AG09319 (cell line): ENCODE results near the gene PDZD4.

Source experiments
- DNase-seq: peaks from one replicate; pipeline ENCODE4 v3.0.0-alpha.2; 2010; ENCODE audit warnings: low read depth; ENCODE audit errors: extremely low read depth
- TF ChIP-seq, protein P1 (sequence below): IDR thresholded peaks from 2 replicates; pipeline ENCODE4 v1.5.1; 2011; ENCODE audit warnings: low read depth, mild to moderate bottlenecking, inconsistent platforms, low read length, moderate library complexity

The PDZD4 gene

DNA sequence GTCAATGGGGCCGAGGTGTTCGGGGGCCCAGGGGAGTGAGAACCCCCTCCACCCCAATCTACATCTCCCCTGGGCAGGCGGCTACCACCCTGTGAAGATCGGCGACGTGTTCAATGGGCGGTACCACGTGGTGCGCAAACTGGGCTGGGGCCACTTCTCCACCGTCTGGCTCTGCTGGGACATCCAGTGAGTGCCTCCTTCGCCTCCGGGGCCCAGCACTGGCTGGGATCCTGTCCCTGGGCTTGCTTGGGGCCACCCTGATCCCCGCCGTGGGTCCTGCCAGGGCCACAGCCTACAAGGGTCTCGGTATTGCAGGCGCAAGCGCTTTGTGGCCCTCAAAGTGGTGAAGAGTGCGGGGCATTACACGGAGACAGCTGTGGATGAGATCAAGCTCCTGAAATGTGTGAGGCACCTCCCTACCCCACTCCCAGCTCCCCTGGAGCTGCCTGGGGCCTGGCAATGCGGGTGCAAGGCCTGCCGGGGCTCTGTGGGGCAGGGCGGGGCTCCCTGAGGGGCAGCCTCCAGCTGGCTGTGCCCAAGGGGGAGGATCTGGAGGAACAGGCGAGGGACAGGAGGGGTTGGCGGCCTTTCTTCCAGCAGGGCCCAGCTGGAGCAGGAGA is 48.8 kb downstream of the PDZD4 start:
- TF ChIP-seq, protein P1, sequence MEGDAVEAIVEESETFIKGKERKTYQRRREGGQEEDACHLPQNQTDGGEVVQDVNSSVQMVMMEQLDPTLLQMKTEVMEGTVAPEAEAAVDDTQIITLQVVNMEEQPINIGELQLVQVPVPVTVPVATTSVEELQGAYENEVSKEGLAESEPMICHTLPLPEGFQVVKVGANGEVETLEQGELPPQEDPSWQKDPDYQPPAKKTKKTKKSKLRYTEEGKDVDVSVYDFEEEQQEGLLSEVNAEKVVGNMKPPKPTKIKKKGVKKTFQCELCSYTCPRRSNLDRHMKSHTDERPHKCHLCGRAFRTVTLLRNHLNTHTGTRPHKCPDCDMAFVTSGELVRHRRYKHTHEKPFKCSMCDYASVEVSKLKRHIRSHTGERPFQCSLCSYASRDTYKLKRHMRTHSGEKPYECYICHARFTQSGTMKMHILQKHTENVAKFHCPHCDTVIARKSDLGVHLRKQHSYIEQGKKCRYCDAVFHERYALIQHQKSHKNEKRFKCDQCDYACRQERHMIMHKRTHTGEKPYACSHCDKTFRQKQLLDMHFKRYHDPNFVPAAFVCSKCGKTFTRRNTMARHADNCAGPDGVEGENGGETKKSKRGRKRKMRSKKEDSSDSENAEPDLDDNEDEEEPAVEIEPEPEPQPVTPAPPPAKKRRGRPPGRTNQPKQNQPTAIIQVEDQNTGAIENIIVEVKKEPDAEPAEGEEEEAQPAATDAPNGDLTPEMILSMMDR: no peak
- no peak for DNase-seq

DNA sequence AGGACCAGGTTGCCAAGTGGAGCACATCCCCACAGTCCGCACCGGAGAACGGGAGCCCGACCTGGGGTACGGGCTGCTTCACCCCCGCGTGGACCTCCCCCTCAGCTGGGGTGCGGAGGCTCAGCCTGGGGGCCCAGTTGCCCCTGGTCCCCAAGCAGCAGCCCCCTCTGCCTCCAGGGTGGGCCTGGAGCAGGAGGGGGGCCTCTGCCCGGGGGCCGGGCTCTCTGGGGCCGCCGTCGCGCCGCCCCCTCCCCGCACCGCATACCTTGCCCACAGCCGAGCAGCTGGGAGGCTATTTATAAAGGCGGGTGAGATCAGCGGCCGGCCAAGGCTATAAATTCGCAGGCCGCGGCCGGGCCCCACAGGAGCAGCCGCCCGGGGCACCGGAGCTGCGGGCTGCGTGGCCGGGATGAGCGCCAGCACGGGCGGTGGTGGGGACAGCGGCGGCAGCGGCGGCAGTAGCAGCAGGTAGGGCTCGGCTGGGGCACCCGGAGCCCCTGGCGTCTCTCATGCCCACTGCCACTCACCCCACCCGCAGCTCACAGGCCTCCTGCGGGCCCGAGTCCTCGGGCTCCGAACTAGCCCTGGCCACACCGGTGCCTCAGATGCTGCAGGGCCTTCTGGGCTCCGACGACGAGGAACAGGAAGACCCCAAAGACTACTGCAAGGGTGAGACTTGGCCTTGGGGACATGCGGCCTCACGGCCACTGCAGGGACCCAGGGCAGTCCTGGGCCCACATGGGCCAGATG is 49.5 kb downstream of the PDZD4 start, which contains the start of gene SRPK3:
TSS of gene SRPK3 (plus strand) at position 364 of the 750 bp plus-strand sequence. CDS start at position 410, 46 bp downstream.
- no peak for DNase-seq
- TF ChIP-seq, protein P1: no peak

DNA sequence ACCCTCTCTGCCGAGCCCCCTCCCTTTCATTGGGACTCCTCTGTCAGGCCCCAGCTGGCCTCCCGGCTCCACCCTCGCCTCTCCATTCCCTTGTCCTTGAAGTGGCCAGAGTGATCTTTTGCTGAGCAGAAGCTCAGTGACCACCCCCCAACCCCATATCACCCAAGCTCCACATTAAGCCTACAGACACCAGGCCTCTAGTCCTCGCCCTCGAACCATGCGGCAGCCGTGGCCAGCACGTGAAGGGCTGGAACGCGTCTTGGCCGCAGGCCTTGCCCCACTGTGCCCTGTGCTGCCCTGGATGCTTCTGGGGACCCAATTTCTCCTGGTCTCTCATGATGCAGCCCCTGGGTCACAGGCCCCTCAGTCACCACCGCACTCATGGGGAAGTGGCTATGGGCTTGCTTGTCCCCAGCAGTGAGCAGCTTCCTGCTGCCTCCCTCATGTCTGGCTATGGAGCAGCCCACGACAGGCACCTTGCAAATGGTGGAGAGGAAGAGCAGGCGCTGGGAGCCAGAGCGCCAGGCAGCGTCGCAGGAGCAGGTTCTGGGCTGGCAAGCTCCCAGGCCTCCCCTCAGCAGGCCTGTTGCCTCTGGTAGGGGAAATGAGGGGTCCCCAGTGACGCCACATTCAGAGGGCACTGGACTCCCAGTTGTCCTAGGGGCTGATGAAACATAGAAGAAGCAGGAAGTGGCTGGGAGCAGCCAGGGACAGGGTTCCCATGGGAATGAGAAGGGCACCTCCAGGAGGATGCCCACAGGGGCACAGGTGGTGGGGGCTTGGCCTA is 50.3 kb downstream of the PDZD4 start:
- no peak for DNase-seq
- TF ChIP-seq, protein P1: no peak

DNA sequence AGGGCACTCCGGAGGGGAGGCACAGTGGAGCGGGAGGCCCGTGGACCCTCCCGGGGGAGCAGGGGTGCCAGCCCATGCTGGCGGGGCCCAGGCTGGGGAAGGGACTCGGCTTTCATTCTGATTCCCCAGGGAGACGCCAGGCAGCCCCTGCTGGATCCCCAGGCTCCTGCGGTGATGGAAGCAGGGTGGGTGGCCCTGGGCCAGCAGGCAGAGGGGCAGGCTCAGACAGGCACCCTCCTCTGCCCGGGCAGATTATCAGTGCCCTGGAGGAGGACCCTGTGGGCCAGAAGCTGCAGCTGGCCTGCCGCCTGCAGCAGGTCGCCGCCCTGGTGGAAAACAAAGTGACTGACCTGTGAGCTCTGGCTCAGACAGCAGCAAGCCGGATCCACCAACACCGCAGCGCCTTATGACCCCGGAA is 51.7 kb downstream of the PDZD4 start:
- DNase-seq: no peak

DNA sequence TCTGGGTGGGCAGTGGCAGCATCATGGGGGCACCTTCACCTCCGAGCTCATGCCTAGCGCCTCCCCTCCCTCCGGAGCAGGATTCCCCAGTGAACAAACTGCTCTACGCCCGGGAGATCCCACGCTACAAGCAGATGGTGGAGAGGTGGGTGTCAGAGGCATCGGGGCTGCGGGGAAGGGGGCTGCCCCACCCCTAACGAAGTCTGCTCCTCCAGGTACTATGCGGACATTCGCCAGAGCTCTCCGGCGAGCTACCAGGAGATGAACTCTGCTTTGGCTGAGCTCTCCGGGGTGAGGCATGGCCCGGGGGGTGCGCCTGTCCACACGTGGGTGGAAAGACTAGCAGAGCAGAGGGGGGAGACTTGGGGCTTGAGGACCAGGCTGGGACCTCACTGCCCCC is 52.2 kb downstream of the PDZD4 start:
- DNase-seq: no peak
- TF ChIP-seq, protein P1: no peak

More for the DNA sequence above, 51.7 kb downstream of the PDZD4 start:
- TF ChIP-seq, protein P1: no peak

DNA sequence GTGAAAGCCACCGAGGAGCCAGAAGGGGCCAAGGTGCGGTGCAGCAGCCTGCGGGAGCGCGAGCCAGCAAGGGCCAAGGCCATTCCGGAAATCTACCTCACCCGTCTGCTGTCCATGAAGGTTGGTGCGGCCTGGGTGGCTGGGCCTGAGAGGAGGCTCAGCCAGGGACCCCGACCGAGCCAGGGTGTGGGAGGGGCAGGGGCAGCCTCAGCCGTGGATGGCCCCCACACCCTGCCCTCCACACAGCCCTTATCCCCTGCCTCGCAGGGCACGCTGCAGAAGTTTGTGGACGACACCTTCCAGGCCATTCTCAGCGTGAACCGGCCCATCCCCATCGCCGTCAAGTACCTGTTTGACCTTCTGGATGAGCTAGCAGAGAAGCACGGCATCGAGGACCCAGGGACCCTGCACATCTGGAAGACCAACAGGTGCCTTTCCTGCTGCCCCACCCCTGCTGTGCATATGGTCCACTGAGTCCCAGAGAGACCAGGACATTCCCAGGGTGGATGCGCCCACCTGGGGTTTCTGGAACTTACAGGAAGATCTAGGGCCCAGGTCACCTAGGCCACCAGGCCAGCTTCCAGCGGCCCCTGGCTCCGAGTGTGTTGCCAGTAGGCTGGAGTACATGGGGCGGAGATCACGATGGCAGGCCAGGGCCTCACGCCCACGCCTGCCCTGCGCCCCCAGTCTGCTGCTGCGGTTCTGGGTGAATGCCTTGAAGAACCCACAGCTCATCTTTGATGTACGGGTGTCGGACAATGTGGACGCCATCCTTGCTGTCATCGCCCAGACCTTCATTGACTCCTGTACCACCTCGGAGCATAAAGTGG is 52.9 kb downstream of the PDZD4 start:
- no peak for DNase-seq
- TF ChIP-seq, protein P1: no peak
